Tibial artery (tissue), 4 donors: ENCODE results near the gene NETO2.
"Not testable (repeated sequence)": the region's sequence is repeated elsewhere in the genome, so short reads cannot be mapped to it uniquely, and the experiment has no call there.

ENCODE experiments used
- DNase-seq, 2 donors: peaks; one replicate each; pipeline ENCODE4 v3.0.0-alpha.2; 2019
- H3K27ac ChIP-seq, 2 donors: fragments of 200-600 bp; sonication (generic) in 1 of 2; 1 replicate in 1 of 2; 2 replicates in 1 of 2; pipeline ENCODE4 v1.5.1; 2018 to 2019; ENCODE audit warnings: mild to moderate bottlenecking in 1 of 2
- H3K27me3 ChIP-seq, 2 donors: fragments of 200-600 bp; sonication (generic) in 1 of 2; one replicate each; pipeline versions ENCODE4 v1.5.1 to v1.6.0; 2016 to 2019
- H3K36me3 ChIP-seq, 3 donors: fragments of 200-600 bp; sonication (generic) in 2 of 3; one replicate each; pipeline ENCODE4 v1.5.1; 2016 to 2019; ENCODE audit warnings: mild to moderate bottlenecking in 2 of 3
- H3K4me1 ChIP-seq, 4 donors: fragments of 200-600 bp; sonication (generic) in 2 of 4; 1 replicate in 3 of 4; 2 replicates in 1 of 4; pipeline ENCODE4 v1.5.1; 2016 to 2019
- H3K4me3 ChIP-seq, 2 donors: fragments of 200-600 bp; sonication (generic) in 1 of 2; 1 replicate in 1 of 2; 2 replicates in 1 of 2; pipeline ENCODE4 v1.5.1; 2018 to 2019; ENCODE audit warnings: mild to moderate bottlenecking in 2 of 2
- H3K9me3 ChIP-seq, 3 donors: fragments of 200-600 bp; sonication (generic) in 1 of 3; one replicate each; pipeline ENCODE4 v1.5.1; 2016 to 2019
- intact Hi-C: fragments of 100-400 bp; cut with DNase I; formaldehyde crosslinking; loops from one replicate; pipeline ENCODE4 v1.15.0; 2023; ENCODE audit warnings: low total_unique reads
- TF ChIP-seq, protein P1 (sequence below), 2 experiments: fragments of 200-600 bp in 1 of 2; fragments of 450-650 bp in 1 of 2; IDR thresholded peaks; one replicate each; pipeline ENCODE4 v1.5.1; 2017 to 2019; ENCODE audit warnings: antibody characterized with exemption in 2 of 2, mild to moderate bottlenecking in 1 of 2, moderate library complexity in 1 of 2

NETO2 gene

DNA sequence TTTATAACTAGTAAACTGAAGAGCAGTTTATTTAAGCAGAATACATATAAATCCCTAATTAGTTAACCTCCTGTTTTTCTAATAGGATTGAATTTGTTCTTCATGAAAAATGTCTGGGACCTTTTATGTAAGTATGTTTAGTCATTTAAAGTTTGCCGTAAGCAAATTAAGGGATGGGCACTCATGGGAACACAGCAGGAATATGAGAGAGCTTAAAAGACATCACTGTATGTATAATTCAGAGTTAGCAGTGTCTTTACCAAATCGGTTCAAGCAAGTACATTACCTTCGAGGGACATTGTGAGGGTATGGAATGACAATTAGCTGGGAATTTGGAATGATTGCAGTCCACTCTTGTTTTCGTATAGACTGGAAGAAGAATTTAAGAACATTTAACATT, 17.7 kb upstream of the NETO2 start:
- Histone ChIP-seq H3K4me3 (no peak overlapping the region), H3K27me3 (no peaks in the 10 kb centered on the region), H3K36me3 (peaks cover 16 to 20% (median 16%) of the 10 kb centered on the region in 3 donors), H3K27ac (no peak overlapping the region), H3K9me3 (no peaks in the 10 kb centered on the region), H3K4me1 (no peaks in the 10 kb centered on the region)
- intact Hi-C loops = no loop called here
- TF ChIP-seq, protein P1, sequence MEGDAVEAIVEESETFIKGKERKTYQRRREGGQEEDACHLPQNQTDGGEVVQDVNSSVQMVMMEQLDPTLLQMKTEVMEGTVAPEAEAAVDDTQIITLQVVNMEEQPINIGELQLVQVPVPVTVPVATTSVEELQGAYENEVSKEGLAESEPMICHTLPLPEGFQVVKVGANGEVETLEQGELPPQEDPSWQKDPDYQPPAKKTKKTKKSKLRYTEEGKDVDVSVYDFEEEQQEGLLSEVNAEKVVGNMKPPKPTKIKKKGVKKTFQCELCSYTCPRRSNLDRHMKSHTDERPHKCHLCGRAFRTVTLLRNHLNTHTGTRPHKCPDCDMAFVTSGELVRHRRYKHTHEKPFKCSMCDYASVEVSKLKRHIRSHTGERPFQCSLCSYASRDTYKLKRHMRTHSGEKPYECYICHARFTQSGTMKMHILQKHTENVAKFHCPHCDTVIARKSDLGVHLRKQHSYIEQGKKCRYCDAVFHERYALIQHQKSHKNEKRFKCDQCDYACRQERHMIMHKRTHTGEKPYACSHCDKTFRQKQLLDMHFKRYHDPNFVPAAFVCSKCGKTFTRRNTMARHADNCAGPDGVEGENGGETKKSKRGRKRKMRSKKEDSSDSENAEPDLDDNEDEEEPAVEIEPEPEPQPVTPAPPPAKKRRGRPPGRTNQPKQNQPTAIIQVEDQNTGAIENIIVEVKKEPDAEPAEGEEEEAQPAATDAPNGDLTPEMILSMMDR (IDR thresholded peaks at IDR 0.05) = no peak
- DNase-seq = no peak

DNA sequence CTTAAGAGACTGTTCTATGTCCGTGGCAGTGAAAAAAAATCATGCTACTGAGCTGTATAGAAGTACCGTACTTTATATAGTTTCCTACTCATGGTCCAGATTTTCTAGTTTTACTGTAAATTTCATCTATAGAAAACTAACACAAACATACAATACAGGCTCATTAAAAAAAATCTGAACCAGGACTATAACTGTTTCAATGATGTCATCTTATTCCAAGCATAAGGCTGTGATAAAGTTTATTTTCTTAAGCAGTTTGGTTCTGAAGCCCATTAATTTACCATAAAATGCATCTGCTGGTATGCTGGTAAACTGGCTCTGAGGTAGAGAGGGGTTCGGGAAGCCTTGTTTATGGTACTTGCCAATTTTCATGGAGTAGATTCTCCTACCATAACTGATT, 16.7 kb upstream of the NETO2 start:
- no peak for DNase-seq
- H3K9me3 ChIP-seq = no peaks in the 10 kb centered on the region
- H3K27ac ChIP-seq = no peak overlapping the region
- no peaks in the 10 kb centered on the region for H3K27me3 ChIP-seq
- no peak overlapping the region for H3K4me3 ChIP-seq
- peaks cover 16 to 29% (median 22%) of the 10 kb centered on the region in 3 donors for H3K36me3 ChIP-seq
- no peaks in the 10 kb centered on the region for H3K4me1 ChIP-seq
- intact Hi-C loops = no loop called here
- TF ChIP-seq, protein P1 (IDR thresholded peaks at IDR 0.05) = no peak

DNA sequence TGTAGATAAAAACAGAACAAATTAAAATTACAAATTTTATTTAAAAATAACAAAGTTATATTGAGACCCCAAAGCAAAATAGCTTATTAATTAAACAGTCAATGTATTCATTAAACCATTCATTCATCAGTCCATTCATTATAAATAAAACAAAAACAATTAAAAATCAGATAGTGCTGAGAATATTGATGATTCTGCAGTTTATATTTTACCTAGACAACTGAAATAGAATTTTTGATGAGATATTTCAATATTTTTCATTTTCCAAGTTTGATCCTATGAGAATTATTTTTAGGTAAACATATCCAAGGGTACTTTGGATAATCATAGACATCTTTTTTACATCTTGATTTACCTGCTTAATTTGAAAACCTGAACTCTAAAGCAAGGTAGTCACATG, 15.2 kb upstream of the NETO2 start:
- Histone ChIP-seq H3K4me3 (no peak overlapping the region), H3K36me3 (peaks cover 23 to 39% (median 28%) of the 10 kb centered on the region in 3 donors), H3K4me1 (no peaks in the 10 kb centered on the region), H3K9me3 (no peaks in the 10 kb centered on the region), H3K27me3 (no peaks in the 10 kb centered on the region), H3K27ac (no peak overlapping the region)
- intact Hi-C loops = no loop called here
- no peak for DNase-seq
- TF ChIP-seq, protein P1 (IDR thresholded peaks at IDR 0.05) = no peak

DNA sequence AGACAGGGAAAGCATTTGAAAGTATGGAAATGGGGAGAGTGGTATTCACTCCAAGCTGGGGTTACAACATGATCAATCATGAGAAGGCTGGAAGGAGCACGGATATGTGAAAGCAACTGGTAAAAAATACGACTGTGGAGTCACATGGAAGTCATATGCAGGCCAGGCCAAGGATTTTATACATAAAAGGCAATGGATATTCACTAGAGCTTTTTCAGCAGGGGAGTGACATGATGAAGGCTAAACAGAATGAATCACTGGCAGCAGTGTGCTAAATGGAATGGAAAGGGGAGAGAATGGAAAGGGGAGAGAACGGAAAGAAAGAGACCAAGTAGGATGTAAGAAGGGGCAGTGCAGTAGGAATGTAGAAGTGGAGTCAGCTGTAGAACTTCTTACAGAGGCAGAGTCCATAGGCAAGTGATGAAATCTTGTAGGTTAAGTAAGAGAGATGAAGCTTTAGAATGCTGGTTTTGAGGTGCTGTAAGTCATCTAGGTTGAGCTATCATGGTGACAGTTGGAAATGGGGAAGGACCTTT, 13.0 kb upstream of the NETO2 start:
- Histone ChIP-seq H3K36me3 (peaks cover 41 to 61% (median 41%) of the 10 kb centered on the region in 3 donors), H3K9me3 (peaks cover 0 to 6% (median 0%) of the 10 kb centered on the region in 3 donors), H3K4me3 (no peak overlapping the region), H3K27ac (no peak overlapping the region), H3K27me3 (no peaks in the 10 kb centered on the region), H3K4me1 (no peaks in the 10 kb centered on the region)
- no peak for DNase-seq
- TF ChIP-seq, protein P1 (IDR thresholded peaks at IDR 0.05) = no peak
- intact Hi-C loops = no loop called here

DNA sequence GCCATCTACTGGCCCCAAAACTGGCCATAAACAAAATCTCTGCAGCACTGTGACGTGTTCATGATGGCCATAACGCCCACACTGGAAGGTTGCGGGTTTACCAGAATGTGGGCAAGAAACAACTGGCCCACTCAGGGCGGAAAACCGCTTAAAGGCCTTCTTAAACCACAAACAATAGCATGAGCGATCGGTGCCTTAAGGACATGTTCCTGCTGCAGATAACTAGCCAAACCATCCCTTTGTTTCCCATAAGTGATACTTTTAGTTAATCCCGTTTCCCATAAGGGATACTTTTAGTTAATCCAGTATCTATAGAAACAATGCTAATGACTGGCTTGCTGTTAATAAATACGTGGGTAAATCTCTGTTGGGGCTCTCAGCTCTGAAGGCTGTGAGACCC, 8.8 kb upstream of the NETO2 start:
- H3K27ac ChIP-seq, intact Hi-C loops, H3K9me3 ChIP-seq, DNase-seq, H3K4me3 ChIP-seq, H3K27me3 ChIP-seq, H3K4me1 ChIP-seq: not testable (repeated sequence)
- H3K36me3 ChIP-seq = peaks cover 30 to 53% (median 34%) of the 10 kb centered on the region in 3 donors

DNA sequence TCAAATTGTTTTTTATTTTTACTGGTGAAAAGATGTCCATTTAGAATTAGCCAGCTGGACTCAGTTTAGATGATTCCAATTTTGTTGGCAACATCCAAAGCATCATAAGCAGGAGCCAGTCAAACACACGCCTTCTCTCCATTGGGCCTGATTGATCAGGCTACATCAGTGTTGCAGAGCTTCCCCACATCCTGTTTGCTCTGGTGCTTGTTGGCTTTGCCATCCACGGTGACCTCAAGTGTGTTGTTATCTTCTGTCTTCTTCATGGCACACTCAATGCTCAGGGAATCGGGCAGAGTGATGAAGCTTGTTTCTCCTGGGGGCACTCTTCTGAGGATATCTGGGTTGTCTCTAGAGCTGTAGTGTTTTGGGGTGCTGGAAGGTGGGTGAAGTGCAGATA, 6.3 kb upstream of the NETO2 start:
- Histone ChIP-seq H3K27ac (no peak overlapping the region), H3K9me3 (peaks cover 0 to 6% (median 5%) of the 10 kb centered on the region in 3 donors), H3K36me3 (peaks cover 19 to 31% (median 28%) of the 10 kb centered on the region in 3 donors), H3K4me1 (no peaks in the 10 kb centered on the region), H3K4me3 (no peak overlapping the region), H3K27me3 (no peaks in the 10 kb centered on the region)
- intact Hi-C loops = no loop called here
- TF ChIP-seq, protein P1 (IDR thresholded peaks at IDR 0.05) = no peak
- no peak for DNase-seq
